Measurements from ENCODE around the gene SLC25A11.

The SLC25A11 gene, protein sequence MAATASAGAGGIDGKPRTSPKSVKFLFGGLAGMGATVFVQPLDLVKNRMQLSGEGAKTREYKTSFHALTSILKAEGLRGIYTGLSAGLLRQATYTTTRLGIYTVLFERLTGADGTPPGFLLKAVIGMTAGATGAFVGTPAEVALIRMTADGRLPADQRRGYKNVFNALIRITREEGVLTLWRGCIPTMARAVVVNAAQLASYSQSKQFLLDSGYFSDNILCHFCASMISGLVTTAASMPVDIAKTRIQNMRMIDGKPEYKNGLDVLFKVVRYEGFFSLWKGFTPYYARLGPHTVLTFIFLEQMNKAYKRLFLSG

DNA sequence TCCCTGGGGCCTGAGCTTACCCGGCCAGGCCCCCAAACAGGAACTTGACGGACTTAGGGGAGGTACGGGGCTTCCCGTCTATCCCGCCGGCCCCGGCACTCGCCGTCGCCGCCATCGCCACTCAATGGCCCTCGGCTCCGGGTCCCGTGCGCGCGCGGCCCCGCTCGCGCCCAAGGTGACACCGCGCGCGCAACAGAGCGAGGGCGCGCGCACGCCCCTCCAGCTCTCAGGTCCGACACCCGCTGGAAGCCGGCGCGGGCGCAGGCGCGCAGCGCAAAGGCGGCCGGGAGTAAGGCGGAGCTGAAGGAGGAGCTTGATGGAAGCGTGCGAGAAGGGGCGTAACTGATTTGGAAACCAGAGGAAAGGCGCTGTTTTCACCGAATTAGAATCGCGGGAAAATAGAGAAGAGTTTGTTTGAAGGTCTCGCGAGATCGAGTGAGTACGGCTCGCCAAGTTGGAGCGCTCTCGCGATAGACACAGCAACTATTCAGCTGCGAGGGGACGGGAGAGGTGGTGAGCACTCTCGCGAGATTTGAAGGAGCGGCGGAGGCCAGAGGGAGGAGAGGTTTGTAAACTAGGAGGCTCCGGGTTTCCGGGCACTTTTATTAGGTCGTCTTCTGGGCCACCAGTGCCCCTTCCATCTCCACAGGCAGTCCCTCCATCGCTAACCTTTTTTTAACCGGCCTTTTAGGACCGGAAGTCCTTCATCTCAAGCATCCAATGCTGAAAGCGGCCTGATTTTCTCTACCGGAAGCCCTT is at the start of gene SLC25A11, which contains the start of gene RNF167:
SLC25A11 (minus strand) TSS at position 251 of the 759 bp plus-strand sequence; CDS start at position 115, 136 bp downstream.
RNF167 (plus strand) TSS at position 473 of the 759 bp plus-strand sequence. CDS start 642 bp downstream, outside the sequence.
- H3K36me3 ChIP-seq (ENCODE audit: control insufficient read depth, insufficient read depth, low read length), result peaks cover 26% of the 10 kb centered on the region

DNA sequence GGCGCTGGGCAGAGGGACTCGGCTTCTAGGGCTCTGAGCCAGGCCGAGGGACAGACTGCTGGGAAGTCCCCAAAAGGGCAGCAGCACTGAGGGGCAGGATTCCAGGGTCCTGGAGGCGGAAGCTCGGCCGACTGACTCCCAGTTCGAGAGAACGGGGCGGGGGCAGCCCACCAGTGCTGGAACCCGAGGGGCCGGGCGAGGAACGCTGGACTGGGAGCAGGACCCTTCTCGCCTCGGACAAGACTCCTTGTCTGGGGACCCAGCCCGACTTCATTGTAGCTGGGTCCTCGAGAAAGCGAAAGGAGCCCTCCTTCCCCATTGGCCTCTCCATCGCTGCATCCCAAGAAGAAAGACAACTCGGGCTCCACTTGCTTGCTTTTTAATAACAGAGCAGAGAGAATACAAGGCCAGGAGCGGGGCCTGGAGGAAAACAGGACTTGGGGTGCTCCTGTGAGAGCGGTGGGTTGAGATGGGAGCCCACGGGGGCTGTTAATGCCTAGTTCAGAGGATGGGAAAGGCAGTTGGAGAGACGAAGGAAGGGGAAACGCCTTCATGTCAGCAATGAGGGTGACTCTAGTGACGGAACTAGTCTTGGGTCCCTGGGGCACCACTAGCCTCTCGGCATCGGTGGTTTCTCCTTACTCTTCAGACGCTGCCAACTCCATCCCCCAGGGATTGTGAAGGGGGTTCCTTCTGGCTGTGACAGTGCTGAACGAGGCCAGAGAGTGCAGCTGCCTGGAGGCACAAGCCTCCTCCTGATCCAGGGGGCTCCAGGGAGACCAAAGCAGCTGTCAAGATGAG is 48.1 kb upstream of the SLC25A11 start:
- no peak for DNase-seq (ENCODE audit: extremely low read depth, insufficient read length)
- TF ChIP-seq, protein P1, sequence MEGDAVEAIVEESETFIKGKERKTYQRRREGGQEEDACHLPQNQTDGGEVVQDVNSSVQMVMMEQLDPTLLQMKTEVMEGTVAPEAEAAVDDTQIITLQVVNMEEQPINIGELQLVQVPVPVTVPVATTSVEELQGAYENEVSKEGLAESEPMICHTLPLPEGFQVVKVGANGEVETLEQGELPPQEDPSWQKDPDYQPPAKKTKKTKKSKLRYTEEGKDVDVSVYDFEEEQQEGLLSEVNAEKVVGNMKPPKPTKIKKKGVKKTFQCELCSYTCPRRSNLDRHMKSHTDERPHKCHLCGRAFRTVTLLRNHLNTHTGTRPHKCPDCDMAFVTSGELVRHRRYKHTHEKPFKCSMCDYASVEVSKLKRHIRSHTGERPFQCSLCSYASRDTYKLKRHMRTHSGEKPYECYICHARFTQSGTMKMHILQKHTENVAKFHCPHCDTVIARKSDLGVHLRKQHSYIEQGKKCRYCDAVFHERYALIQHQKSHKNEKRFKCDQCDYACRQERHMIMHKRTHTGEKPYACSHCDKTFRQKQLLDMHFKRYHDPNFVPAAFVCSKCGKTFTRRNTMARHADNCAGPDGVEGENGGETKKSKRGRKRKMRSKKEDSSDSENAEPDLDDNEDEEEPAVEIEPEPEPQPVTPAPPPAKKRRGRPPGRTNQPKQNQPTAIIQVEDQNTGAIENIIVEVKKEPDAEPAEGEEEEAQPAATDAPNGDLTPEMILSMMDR (IDR thresholded peaks at IDR 0.05; ENCODE audit: insufficient read depth, low read length, poor library complexity, severe bottlenecking), result no peak
- H3K27me3 ChIP-seq (replicated peaks; ENCODE audit: control insufficient read depth, insufficient read depth, low read length), result no peaks in the 10 kb centered on the region
- peak overlapping the region; percentile 91 for H3K4me3 ChIP-seq (replicated peaks; ENCODE audit: low read depth, low read length)
- H3K36me3 ChIP-seq (ENCODE audit: control insufficient read depth, insufficient read depth, low read length), result no peaks in the 10 kb centered on the region; the same call in 1 of the 2 replicates

More for the DNA sequence above, at the start of gene SLC25A11, which contains the start of gene RNF167:
- Histone ChIP-seq H3K4me3 (replicated peaks; ENCODE audit: low read depth, low read length) (peak within 1 kb of the TSS; percentile 89), H3K27me3 (replicated peaks; ENCODE audit: control insufficient read depth, insufficient read depth, low read length) (no peaks in the 10 kb centered on the region)
- peak; percentile 100 for DNase-seq (ENCODE audit: extremely low read depth, insufficient read length)
- TF ChIP-seq, protein P1 (IDR thresholded peaks at IDR 0.05; ENCODE audit: insufficient read depth, low read length, poor library complexity, severe bottlenecking), result no peak

DNA sequence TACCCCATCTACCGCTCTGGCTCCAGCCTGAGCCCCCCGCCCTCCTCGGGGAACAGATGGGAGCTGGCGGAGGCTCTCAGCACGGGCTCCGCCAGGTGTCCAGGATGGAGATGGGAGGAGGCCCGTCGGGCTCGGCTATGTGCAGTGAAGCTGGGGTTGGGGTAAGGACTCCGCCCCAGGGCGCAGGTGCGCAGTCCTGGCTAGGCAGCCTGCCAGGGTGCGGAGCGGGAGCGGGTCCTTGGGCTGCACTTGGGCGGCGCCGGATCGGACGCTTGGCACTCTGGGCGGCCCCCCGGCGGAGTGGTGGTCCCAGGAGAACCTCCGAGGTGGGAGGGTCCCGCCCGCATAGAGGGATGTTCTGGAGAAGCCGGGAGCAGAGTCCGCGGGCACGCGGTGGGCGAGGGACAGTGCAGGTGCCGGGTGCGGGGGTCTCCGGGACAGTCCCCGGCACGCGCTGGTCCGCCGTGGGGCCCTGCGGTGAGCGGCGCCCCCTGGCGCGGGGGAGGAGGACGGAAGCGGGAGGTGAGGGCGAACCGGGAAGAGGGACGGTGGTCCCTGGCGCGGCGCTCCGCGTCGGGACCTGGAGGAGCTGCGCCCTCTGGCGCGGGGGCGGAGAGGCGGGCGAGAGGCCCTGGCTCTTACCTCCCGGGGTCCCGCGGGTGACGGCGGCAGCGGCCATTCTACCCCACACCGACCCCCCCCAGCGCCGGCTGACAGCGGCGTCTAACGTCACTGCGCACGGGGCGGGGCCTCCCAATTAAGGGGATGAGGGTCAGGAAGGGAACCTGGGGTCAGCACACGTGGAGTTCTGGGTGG is 47.3 kb upstream of the SLC25A11 start, which contains the start of gene CAMTA2:
CAMTA2 (minus strand) TSS at position 725 of the 816 bp plus-strand sequence. CDS start 1,453 bp downstream, outside the sequence.
- Histone ChIP-seq H3K27me3 (replicated peaks; ENCODE audit: control insufficient read depth, insufficient read depth, low read length) (no peaks in the 10 kb centered on the region), H3K4me3 (replicated peaks; ENCODE audit: low read depth, low read length) (peak within 1 kb of the TSS; percentile 91), H3K36me3 (ENCODE audit: control insufficient read depth, insufficient read depth, low read length) (peaks cover 6% of the 10 kb centered on the region)
- peak; percentile 87 for DNase-seq (ENCODE audit: extremely low read depth, insufficient read length)
- TF ChIP-seq, protein P1 (IDR thresholded peaks at IDR 0.05; ENCODE audit: insufficient read depth, low read length, poor library complexity, severe bottlenecking), result peak; percentile 46

GRCh38 chr17:4986403-4986802 is 46.6 kb upstream of the SLC25A11 start:
- H3K4me3 ChIP-seq (replicated peaks; ENCODE audit: low read depth, low read length), result peak overlapping the region; percentile 91
- peaks cover 9% of the 10 kb centered on the region for H3K36me3 ChIP-seq (ENCODE audit: control insufficient read depth, insufficient read depth, low read length)
- H3K27me3 ChIP-seq (replicated peaks; ENCODE audit: control insufficient read depth, insufficient read depth, low read length), result no peaks in the 10 kb centered on the region
- TF ChIP-seq, protein P1 (IDR thresholded peaks at IDR 0.05; ENCODE audit: insufficient read depth, low read length, poor library complexity, severe bottlenecking), result no peak
- DNase-seq (ENCODE audit: extremely low read depth, insufficient read length), result no peak

- TF ChIP-seq, protein P1 (IDR thresholded peaks at IDR 0.05; ENCODE audit: insufficient read depth, low read length, poor library complexity, severe bottlenecking), result no peak
- no peak for DNase-seq (ENCODE audit: extremely low read depth, insufficient read length)
- Histone ChIP-seq H3K4me3 (replicated peaks; ENCODE audit: low read depth, low read length) (no peak overlapping the region), H3K27me3 (replicated peaks; ENCODE audit: control insufficient read depth, insufficient read depth, low read length) (no peaks in the 10 kb centered on the region), H3K36me3 (ENCODE audit: control insufficient read depth, insufficient read depth, low read length) (peaks cover 32% of the 10 kb centered on the region)
These were observed 42.5 kb upstream of the SLC25A11 start for GRCh38 chr17:4982305-4982704.

Measured in GM06990 (cell line).